Tibial artery (tissue), 4 donors: ENCODE data around the gene HAL.

ENCODE experiments used
- DNase-seq, 2 donors: peaks; one replicate each; pipeline ENCODE4 v3.0.0-alpha.2; 2019
- H3K27ac ChIP-seq, 2 donors: fragments of 200-600 bp; sonication (generic) in 1 of 2; 1 replicate in 1 of 2; 2 replicates in 1 of 2; pipeline ENCODE4 v1.5.1; 2018 to 2019; ENCODE audit warnings: mild to moderate bottlenecking in 1 of 2
- H3K27me3 ChIP-seq, 2 donors: fragments of 200-600 bp; sonication (generic) in 1 of 2; one replicate each; pipeline versions ENCODE4 v1.5.1 to v1.6.0; 2016 to 2019
- H3K36me3 ChIP-seq, 3 donors: fragments of 200-600 bp; sonication (generic) in 2 of 3; one replicate each; pipeline ENCODE4 v1.5.1; 2016 to 2019; ENCODE audit warnings: mild to moderate bottlenecking in 2 of 3
- H3K4me1 ChIP-seq, 4 donors: fragments of 200-600 bp; sonication (generic) in 2 of 4; 1 replicate in 3 of 4; 2 replicates in 1 of 4; pipeline ENCODE4 v1.5.1; 2016 to 2019
- H3K4me3 ChIP-seq, 2 donors: fragments of 200-600 bp; sonication (generic) in 1 of 2; 1 replicate in 1 of 2; 2 replicates in 1 of 2; pipeline ENCODE4 v1.5.1; 2018 to 2019; ENCODE audit warnings: mild to moderate bottlenecking in 2 of 2
- H3K9me3 ChIP-seq, 3 donors: fragments of 200-600 bp; sonication (generic) in 1 of 3; one replicate each; pipeline ENCODE4 v1.5.1; 2016 to 2019
- intact Hi-C: fragments of 100-400 bp; cut with DNase I; formaldehyde crosslinking; loops from one replicate; pipeline ENCODE4 v1.15.0; 2023; ENCODE audit warnings: low total_unique reads
- TF ChIP-seq, protein P1 (sequence below), 2 experiments: fragments of 200-600 bp in 1 of 2; fragments of 450-650 bp in 1 of 2; IDR thresholded peaks; one replicate each; pipeline ENCODE4 v1.5.1; 2017 to 2019; ENCODE audit warnings: antibody characterized with exemption in 2 of 2, mild to moderate bottlenecking in 1 of 2, moderate library complexity in 1 of 2

HAL gene

DNA sequence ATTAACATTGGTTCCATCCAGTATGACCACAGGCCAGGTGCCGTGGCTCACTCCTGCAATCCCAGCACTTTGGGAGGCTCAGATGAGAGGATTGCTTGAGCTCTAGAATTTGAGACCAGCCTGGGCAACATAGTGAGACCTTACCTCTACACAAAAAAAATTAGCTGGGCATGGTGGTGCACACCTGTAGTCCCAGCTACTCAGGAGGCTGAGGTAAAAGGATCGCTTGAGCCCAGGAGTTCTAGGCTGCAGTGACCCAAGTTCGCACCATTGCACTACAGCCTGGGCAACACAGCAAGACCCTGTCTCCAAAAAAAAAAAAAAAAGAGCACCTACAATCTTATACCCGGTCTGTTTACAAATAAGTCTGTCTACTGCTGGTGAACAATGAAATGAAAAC lies 29.4 kb upstream of the HAL start:
- intact Hi-C loops, result no loop called here
- H3K27me3 ChIP-seq, result no peaks in the 10 kb centered on the region
- H3K27ac ChIP-seq, result no peak overlapping the region
- H3K4me1 ChIP-seq, result no peaks in the 10 kb centered on the region
- H3K4me3 ChIP-seq, result no peak overlapping the region
- TF ChIP-seq, protein P1, sequence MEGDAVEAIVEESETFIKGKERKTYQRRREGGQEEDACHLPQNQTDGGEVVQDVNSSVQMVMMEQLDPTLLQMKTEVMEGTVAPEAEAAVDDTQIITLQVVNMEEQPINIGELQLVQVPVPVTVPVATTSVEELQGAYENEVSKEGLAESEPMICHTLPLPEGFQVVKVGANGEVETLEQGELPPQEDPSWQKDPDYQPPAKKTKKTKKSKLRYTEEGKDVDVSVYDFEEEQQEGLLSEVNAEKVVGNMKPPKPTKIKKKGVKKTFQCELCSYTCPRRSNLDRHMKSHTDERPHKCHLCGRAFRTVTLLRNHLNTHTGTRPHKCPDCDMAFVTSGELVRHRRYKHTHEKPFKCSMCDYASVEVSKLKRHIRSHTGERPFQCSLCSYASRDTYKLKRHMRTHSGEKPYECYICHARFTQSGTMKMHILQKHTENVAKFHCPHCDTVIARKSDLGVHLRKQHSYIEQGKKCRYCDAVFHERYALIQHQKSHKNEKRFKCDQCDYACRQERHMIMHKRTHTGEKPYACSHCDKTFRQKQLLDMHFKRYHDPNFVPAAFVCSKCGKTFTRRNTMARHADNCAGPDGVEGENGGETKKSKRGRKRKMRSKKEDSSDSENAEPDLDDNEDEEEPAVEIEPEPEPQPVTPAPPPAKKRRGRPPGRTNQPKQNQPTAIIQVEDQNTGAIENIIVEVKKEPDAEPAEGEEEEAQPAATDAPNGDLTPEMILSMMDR (IDR thresholded peaks at IDR 0.05), result no peak
- no peak for DNase-seq
- H3K36me3 ChIP-seq, result peaks cover 56 to 65% (median 64%) of the 10 kb centered on the region in 3 donors
- no peaks in the 10 kb centered on the region for H3K9me3 ChIP-seq

DNA sequence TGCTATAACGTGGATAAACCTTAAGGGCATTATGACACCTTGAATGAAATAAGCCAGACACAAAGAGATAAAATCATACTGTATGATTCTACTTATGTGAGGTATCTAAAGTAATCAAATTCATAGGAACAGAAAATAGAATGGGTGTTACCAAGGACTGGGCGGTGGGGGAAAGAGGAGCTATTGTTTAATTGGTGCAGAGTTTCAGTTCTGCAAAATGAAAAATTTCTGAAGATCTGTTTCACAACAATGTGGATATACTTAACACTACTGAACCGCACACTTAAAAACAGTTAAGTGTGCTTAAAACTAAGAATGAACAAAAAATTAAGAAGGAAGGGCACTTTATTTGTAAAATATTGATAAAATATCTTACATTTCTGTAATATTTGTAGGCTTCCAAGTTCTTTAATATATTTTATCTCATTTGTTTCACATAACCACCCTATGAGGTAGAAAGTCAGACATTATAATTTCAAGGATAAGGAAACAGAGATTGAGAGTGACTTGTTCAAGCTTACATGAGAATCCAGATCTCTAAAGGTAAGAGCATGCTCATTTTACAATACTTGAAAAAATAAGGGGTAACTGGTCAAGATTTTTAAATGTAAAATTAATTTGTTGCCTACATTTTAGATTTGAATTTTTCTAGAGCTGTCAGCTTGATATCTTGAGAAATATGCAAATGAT lies 24.3 kb upstream of the HAL start:
- intact Hi-C loops, result no loop called here
- Histone ChIP-seq H3K4me3 (no peak overlapping the region), H3K36me3 (peaks cover 48 to 84% (median 67%) of the 10 kb centered on the region in 3 donors), H3K27ac (no peak overlapping the region), H3K4me1 (peaks cover 0 to 1% (median 0%) of the 10 kb centered on the region in 4 donors), H3K9me3 (no peaks in the 10 kb centered on the region), H3K27me3 (no peaks in the 10 kb centered on the region)
- TF ChIP-seq, protein P1 (IDR thresholded peaks at IDR 0.05), result no peak
- DNase-seq, result no peak

DNA sequence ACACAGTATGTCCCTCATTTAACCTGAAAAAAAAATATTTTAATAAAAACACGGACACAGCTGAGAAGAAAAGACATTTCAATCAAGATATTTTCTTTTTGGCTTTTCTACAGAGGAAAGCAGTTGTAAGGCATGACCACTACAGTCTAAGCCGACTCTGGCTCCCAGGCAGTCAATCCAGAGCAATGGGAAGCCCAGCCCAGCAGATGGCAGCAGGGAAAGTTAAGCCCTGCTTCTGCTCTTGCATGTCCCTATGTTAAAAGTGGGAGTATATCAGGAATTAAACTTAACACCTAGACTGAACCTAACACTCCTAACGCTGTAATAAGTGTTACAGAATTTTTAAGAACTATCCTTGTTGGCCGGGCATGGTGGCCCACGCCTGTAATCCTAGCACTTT lies 19.5 kb upstream of the HAL start:
- intact Hi-C loops, result no loop called here
- no peak for DNase-seq

DNA sequence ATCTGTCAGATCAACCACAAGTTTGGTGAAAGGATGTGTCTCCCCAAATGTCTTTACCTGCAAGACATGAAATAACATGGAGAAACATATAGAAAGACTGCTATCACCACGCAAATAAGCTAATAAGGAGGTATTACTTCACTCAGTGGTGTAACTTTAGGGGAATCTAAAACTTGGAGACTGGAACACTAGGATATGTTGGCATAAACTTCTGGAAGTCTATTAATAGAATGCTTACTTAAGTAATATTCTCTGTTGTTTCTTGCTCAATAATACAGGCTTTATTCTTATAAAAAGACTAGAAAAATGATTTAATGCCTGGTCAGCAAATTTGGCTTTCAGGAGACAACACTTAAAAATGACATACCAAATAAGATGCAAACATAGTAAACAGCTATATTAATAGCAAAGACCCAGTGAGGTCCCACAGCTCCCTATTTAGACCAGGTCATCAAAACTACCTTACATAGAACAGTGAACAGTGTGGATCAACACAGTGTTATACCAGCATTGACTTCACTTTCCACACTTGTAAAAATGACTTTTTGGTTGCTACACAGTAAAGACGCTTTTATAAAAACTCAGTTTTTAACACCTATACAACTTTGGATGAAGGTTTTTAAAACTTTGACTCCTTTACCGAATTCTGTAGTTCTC lies 18.9 kb upstream of the HAL start:
- Histone ChIP-seq H3K9me3 (no peaks in the 10 kb centered on the region), H3K27ac (no peak overlapping the region), H3K4me1 (peaks cover 0 to 6% (median 0%) of the 10 kb centered on the region in 4 donors), H3K4me3 (no peak overlapping the region), H3K36me3 (peaks cover 50 to 83% (median 61%) of the 10 kb centered on the region in 3 donors), H3K27me3 (no peaks in the 10 kb centered on the region)
- intact Hi-C loops, result no loop called here
- TF ChIP-seq, protein P1 (IDR thresholded peaks at IDR 0.05), result no peak
- DNase-seq, result no peak

More for the DNA sequence above, 19.5 kb upstream of the HAL start:
- TF ChIP-seq, protein P1 (IDR thresholded peaks at IDR 0.05), result no peak
- no peaks in the 10 kb centered on the region for H3K27me3 ChIP-seq
- peaks cover 44 to 83% (median 64%) of the 10 kb centered on the region in 3 donors for H3K36me3 ChIP-seq
- no peaks in the 10 kb centered on the region for H3K9me3 ChIP-seq
- no peak overlapping the region for H3K4me3 ChIP-seq
- H3K4me1 ChIP-seq, result peaks cover 0 to 6% (median 0%) of the 10 kb centered on the region in 4 donors
- no peak overlapping the region for H3K27ac ChIP-seq

DNA sequence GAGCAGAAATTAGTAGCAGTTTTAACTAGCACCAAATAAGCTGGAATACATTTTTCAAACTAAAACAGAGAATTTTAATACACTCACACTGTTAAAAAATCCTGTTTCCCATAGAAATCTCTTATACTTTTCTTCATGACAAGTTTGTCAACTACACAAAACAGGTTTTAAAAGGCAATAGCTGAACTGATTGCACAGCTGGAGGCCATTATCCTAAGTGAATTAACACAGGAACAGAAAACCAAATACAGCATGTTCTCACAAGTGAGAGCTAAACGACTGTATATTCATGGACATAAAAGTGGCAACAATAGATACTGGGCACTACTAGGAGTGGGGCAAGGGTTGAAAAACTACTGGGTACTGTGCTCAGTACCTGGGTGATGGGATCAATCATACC lies 11.6 kb upstream of the HAL start:
- DNase-seq, result no peak
- H3K36me3 ChIP-seq, result peaks cover 78 to 92% (median 80%) of the 10 kb centered on the region in 3 donors

More for the DNA sequence above, 11.6 kb upstream of the HAL start:
- H3K27me3 ChIP-seq, result no peaks in the 10 kb centered on the region
- intact Hi-C loops, result no loop called here
- H3K9me3 ChIP-seq, result no peaks in the 10 kb centered on the region
- H3K4me1 ChIP-seq, result no peaks in the 10 kb centered on the region
- H3K27ac ChIP-seq, result no peak overlapping the region
- no peak overlapping the region for H3K4me3 ChIP-seq
- TF ChIP-seq, protein P1 (IDR thresholded peaks at IDR 0.05), result no peak
